Measurements from ENCODE around the gene CFAP92.

Gene CFAP92

GRCh38 chr3:128975276-128975675 lies 18.6 kb downstream of the CFAP92 start:
- DNase-seq: no peak

DNA sequence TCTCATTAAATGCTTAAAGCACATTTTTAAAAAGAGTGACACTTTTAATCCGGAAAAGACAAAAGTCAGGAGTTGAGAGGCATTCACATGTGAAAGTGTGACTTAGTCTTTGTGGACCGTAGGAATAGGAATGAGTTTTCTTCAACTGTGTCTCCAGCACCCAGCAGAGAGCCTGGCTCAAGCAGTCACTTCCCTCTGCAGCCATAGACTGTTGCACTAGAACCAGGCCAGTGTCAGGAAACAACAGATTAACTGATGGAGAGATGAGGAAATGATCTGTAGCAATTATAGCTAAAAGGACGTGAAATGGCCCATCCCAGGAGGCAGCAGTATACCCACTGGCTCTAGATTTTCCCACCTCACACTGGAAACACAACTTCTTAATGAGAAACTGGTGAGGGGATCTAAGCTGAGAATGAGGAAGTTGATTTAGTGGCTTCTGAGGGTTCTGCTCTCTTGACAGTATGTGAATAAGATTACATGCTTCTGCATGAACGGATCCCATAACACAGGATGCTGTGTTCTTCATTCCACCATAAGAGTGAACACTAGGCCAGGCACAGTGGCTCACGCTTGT lies 19.8 kb downstream of the CFAP92 start:
- DNase-seq: no peak

DNA sequence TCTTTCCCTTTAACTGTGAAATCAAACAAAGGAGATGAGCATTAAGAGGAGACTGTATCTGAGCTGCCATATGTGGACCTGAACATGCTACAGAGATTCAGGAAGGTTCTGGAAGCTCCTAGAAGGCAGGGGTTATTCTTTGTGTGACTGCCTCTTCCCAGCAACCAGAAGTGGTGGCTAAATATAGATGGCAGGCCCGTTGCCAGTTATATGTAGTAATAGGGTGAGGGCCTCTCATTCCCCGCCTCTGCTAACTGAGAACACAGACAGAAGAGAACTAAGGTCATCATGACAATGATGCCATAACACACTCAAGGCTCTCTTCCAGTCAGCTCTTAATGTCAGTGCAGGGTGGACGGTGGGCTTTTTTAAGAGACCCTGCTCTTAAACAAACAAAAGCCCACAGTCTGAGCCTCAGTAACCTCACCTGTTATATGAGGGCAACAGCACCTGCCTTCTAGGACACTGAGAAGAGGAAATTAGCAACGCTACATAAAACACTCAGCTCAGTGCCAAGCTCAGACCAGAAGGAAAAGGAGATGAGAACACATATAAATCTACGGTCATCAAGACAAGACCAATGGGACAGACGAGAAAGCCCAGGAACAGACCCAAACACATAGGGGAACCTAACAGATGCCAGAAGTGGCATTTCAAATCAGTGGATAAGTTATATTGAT lies 22.3 kb downstream of the CFAP92 start:
- DNase-seq: no peak

DNA sequence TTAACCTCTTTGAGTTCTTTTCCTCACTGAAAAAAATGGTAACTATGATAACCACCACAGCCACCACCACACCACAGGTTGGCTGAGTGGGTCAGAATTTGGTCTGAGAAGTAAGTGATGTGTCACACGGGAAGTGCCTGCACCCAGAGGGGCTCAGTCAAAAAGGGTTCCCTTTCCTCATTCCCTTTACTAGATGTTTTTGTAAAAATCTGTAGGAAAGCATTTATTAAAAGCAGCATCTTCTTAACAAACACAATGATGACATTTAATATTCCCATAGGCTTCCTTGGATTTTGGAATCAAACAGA lies 23.2 kb downstream of the CFAP92 start:
- DNase-seq: no peak

DNA sequence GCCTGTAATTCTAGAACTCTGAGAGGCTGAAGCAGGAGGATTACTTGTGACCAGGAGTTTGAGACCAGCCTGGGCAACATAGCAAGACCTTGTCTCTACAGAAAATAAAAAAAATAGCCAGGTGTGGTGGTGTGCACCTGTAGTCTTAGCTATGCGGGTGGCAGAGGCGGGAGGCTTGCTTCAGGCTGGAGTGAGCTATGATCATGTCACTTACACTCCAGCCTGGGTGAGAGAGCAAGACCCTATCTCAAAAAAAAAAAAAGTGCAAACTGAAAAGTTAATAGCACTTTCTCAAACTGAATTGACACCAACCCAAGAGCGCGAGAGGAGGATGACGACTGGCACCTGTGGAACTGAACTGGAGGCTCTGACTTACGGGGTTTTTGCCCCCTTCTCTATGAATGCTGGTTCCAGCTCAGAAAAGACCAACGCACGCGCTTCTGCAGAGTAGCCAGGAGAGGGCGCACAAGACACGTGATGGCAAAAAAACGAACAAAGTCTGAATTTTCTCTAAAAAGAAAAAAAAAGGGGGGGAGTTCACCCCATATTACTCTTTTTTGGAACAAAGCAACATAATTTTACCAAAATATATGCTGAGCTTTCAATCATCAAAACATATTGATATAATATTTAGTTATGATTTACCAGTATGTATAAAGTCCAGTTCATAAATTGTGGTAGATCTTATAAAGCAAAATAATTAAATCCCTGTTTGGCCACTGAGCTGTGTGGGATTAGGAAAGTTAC lies 23.7 kb downstream of the CFAP92 start:
- no peak for DNase-seq

- no peak for DNase-seq
Observed at GRCh38 chr3:128967748-128968355, 26.0 kb downstream of the CFAP92 start.

GRCh38 chr3:128965818-128966217 lies 28.1 kb downstream of the CFAP92 start:
- no peak for DNase-seq

DNA sequence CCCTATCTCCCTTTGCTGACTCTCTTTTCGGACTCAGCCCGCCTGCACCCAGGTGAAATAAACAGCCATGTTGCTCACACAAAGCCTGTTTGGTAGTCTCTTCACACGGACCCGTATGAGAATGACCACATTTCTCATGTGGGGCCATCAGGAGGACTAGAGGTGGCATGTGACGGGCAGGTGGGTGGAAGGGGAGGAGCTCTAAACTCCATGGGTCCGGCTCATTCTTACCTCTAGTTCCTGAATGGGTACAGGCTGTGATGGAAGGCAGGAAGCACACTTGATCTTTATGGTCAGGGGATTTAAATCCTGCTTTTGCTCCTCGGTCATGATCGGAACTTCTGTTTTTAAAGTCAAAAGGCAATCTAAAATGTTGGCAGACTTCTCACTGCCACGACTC lies 28.6 kb downstream of the CFAP92 start:
- DNase-seq: no peak

DNA sequence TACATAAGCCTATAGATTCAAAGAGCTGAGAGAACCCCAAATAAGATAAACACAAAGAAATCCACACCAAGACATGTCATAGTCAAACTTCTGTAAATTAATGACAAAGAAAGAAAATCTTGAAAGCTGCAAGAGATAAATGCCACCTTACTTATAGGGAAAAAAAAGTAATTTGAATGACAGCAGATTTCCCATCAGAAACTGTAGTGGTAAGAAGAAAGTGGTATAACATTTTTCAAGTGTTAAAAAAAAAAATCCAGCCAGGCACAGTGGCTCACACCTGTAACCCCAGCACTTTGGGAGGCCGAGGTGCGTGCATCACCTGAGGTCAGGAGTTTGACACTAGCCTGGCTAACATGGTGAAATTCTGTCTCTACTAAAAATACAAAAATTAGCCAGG lies 37.4 kb downstream of the CFAP92 start:
- DNase-seq: no peak

DNA sequence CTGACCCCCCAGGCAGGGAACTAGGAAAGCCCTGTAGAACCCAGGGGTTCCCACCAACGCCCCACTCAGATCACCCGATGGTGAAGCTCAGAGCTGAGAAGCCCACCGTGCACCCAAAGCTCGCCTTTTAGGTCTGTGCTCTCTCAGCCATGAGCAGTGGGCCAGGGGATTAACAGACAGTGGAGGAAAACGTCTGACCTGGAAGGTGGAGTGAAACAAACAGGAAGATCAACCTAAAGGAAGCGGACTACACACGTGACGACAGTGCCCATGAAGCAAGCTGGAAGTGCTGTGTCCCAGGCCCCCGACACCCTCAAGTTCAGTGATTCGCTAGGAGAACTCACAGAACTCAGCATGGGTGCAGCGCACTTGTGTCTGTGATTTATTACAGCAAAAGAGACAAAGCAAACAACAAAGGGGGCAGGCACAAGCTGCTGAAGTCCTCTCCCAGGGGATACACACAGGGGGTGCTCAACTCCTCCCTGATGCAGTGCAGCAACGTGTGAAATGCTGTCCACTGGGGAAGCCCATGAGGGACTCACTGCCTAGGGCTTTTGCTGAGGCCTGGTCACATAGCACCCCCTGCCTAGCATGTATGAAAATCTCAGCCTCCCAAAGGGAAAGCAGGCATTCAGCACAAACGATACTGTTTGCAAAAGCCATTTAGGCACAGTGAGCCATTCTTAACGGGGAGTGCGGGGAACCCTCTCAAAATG lies 43.5 kb downstream of the CFAP92 start:
- DNase-seq: no peak

DNA sequence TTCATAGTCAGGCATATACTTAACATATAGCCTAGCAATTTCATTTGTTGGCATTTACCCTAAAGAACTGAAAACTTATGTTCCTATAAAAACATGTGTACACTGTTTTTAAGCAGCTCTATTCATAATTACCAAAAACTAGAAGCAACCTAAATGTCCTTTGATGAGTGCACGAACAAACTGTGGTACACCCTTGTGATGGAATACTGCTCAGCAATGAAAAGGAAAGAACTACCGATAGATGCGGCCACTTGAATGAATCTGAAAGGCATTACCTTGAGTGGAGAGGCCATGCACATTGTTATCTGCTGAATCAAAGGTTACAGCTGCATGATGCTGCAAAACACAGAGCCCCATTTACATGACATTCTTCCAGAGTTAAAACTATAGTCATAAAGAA lies 44.7 kb downstream of the CFAP92 start:
- no peak for DNase-seq

DNA sequence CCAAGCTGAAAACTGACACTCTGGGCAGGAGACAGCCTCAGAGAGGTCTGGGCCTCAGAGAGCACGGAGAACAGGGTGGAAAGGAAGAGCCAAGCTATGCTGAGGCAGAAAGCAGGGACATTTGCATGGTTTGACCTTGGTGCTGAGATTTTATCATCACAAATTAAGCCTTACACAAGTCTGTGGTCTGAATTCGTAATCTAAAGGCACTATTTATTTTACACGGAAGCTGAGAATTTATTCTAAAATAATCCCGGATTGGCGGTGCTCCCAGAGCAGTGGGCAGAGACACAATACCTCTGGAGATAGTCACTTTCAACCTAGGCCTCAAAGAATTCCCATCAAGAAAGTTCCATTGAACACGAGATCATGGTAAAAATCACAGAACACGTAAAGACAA lies 47.5 kb downstream of the CFAP92 start:
- no peak for DNase-seq

DNA sequence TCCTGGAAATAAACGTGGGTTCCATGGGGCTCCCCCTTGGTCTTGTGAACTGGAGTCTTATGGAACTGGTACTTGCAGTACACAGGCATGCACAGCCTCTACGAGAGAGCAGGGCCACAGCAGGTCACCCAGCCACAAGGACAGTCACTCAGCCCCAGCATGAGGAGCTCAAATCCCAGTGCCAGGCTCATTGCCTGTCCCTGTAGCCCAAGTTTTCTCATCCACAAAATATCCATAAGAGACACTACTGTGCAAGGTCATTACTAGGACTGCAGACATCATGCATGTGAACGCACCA lies 48.0 kb downstream of the CFAP92 start:
- DNase-seq: no peak

DNA sequence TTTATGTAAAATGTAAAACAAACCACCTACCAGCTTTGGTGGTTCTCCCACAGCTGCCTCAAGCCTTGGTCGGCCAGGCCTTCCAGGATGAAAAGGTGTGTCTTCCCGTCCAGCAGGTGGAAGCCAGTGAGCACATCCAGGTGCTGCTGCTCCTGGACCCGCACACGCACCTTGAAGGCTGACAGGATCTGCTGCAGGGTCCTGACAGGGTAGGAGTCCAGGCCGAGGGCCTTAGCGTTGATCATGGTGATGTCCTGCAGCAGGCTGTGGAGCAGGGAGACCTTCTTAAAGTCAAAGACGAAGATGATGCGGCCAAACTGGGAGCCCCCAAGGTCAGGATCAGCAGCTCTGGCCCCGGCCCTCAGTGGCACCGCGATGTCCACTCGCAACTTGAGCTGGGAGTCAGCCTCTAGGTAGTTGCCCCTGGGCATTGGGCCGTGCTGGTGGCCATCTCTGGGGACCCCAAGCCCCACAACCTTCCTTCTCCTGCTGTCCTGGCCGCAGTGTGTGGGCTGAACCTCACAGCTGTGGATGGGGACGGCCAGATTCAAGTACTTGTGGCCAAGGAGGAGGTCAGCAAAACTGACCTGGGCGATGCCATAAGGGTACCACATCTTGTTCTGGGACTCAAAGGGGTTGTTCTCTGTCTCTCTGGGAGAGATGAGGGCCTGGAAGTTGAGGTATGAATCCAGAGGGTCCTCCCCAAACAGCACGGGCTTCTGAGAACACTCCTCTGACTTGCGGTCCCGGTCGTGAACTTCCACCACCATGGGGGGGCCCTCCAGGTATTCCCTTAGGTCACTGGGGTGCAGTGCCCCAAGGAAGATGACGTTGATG lies 48.6 kb downstream of the CFAP92 start:
- no peak for DNase-seq

- DNase-seq: no peak
Observed at GRCh38 chr3:128942161-128942952, 51.5 kb downstream of the CFAP92 start.

DNA sequence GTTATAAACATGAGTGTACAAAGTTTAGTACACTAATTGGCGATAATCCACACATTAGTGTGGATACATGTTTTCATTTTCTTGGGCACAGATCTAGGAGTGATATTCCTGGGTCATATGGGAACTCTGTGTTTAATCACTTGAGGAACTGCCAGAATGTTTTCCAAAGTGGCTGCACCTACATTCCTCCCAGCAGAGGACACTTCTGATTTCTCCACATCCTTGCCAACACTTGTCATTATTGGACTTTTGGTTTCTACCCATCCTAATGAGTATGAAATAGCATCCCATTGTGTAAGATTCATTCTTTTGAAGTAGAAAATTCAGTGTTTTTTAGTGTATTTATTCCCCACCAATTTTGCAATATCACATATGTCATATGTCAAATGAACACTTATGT lies 53.6 kb downstream of the CFAP92 start:
- no peak for DNase-seq

DNA sequence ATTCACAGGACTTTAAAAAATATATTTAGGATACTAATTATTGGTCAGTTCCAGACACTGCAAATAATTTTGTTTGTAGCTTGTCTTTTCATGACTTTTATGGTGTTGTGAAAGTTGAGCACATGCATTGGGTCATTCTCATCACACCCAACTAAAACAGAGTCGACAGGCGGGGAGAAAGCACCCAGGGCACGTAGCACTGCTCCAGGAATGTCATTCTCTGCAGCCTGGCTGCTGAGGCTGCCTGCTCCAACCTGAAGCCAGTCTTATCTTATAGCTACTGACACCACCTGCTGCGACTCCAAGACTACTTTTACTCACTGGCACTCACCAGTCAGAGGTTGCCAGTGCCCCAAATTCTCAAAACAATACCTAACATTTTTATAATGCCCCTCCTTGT lies 57.5 kb downstream of the CFAP92 start:
- DNase-seq: no peak

DNA sequence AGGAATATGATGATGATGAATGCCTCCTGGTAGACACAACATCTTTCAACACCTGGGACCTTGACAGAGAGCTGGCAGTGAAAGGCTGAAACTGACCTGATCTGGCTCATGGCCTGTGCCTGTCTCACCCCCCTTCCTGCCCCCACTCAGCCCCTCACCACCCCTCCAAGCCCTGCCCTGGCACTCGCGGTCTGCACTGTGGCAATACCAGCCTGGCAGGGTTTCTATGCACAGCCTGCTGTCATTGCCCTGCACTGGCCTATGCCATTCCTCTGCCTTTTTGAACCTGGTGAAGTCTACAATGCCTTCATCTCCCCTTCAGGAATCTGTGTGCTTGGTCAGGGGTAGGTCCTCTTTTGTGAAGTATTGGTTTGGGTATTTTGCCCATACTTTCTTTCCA lies 58.0 kb downstream of the CFAP92 start:
- no peak for DNase-seq

DNA sequence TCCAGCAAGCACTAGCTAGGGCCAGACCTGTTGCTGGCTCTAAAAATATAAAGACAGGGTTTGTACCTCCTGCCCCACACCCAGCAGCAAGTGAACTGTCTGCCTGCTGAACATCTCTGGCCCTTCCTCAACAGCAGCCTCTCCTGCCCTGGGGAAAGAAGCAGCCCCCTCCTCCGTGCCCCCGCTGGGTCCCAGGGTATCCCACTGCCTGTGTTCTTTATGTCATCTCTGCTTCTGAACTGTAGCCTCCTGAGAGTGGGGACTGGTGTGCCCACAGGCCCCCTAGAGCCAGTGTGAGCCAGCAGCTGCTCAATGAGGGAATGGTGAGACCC lies 60.0 kb downstream of the CFAP92 start:
- no peak for DNase-seq

GRCh38 chr3:128933213-128933921 lies 60.5 kb downstream of the CFAP92 start:
- DNase-seq: no peak

DNA sequence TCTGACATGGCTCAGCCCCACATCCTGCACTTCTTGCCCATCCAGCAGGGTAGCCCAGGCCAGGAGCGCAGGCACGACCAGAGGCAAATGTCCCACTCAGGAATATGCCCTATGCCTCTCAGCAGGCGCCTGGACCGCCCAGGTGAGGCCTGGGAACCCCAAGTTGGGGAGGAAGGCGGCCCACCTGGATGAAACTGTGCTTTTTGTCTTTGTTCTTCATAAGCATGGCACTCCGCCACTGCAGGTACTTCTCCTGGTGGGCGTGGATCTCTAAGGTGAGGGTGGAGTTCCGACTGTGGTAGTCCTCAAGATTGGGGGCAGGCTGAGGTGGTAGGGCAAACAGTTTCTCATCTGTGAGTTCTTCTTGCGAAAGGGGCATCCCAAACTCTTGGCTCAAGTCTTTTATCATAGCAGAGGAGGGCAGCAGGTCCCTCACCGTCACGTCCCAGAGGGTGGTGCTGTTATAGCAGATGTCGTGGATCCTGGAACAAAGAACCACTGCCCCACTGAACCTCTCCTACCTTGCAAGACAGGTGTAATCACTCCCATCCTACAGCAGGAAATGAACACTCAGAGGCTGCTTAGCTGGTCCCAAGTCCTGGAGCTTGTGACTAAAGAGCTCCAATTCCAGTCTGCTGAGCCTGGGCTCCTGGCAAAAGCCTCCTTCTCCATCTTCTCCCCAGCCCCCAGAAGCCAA lies 61.2 kb downstream of the CFAP92 start:
- DNase-seq: no peak
